C4-2B (cell line): ENCODE measurements around the gene AFF2.

Experiments
- ZFX ChIP-seq: fragments of 450-650 bp; IDR thresholded peaks from 2 replicates; pipeline ENCODE4 v1.6.1; 2017
- TF ChIP-seq, protein P1 (sequence below): fragments of 450-650 bp; conservative IDR thresholded peaks from 2 replicates; pipeline ENCODE4 v1.5.1; 2017; ENCODE audit warnings: mild to moderate bottlenecking

GRCh38 chrX:148600131-148600530 lies 99.7 kb downstream of the AFF2 start:
- TF ChIP-seq, protein P1, sequence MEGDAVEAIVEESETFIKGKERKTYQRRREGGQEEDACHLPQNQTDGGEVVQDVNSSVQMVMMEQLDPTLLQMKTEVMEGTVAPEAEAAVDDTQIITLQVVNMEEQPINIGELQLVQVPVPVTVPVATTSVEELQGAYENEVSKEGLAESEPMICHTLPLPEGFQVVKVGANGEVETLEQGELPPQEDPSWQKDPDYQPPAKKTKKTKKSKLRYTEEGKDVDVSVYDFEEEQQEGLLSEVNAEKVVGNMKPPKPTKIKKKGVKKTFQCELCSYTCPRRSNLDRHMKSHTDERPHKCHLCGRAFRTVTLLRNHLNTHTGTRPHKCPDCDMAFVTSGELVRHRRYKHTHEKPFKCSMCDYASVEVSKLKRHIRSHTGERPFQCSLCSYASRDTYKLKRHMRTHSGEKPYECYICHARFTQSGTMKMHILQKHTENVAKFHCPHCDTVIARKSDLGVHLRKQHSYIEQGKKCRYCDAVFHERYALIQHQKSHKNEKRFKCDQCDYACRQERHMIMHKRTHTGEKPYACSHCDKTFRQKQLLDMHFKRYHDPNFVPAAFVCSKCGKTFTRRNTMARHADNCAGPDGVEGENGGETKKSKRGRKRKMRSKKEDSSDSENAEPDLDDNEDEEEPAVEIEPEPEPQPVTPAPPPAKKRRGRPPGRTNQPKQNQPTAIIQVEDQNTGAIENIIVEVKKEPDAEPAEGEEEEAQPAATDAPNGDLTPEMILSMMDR: no peak
- TF ChIP-seq ZFX: no peak
